Trophoblast cell (in vitro differentiated cells and primary cell): ENCODE results near the gene SERTM1.

Experiments
- DNase-seq, 2 donors: peaks; one replicate each; pipeline ENCODE4 v3.0.0-alpha.2; 2016
- H2AFZ ChIP-seq: 2 replicates; pipeline ENCODE4 v1.6.1; 2013; ENCODE audit warnings: low read length, moderate library complexity, mild to moderate bottlenecking; ENCODE audit not compliant: insufficient read depth, poor library complexity
- H2AK5ac ChIP-seq: 2 replicates; pipeline ENCODE4 v1.6.1; 2013; ENCODE audit warnings: mild to moderate bottlenecking, low read length
- H2BK120ac ChIP-seq: 2 replicates; pipeline ENCODE4 v1.6.1; 2013; ENCODE audit warnings: low read length, mild to moderate bottlenecking, moderate library complexity; ENCODE audit not compliant: insufficient read depth, poor library complexity
- H2BK12ac ChIP-seq: 2 replicates; pipeline ENCODE4 v1.6.1; 2013; ENCODE audit warnings: mild to moderate bottlenecking, low read length, moderate library complexity
- H2BK5ac ChIP-seq: 2 replicates; pipeline ENCODE4 v1.6.1; 2013; ENCODE audit warnings: low read length, low read depth, moderate library complexity, mild to moderate bottlenecking; ENCODE audit not compliant: poor library complexity
- H3K14ac ChIP-seq: 2 replicates; pipeline ENCODE4 v1.6.1; 2013; ENCODE audit warnings: mild to moderate bottlenecking, low read length
- H3K18ac ChIP-seq: 2 replicates; pipeline ENCODE4 v1.6.1; 2013; ENCODE audit warnings: mild to moderate bottlenecking, low read length
- H3K23ac ChIP-seq: 2 replicates; pipeline ENCODE4 v1.6.1; 2013; ENCODE audit warnings: low read length
- H3K27ac ChIP-seq: 2 replicates; pipeline ENCODE4 v1.5.1; 2013; ENCODE audit warnings: low read depth, mild to moderate bottlenecking, inconsistent platforms, low read length, moderate library complexity
- H3K27me3 ChIP-seq: 2 replicates; pipeline ENCODE4 v1.6.1; 2013; ENCODE audit warnings: inconsistent platforms, mild to moderate bottlenecking, low read length, moderate library complexity; ENCODE audit not compliant: insufficient read depth
- H3K36me3 ChIP-seq, 2 experiments: 1 replicate in 1 of 2; 2 replicates in 1 of 2; pipeline ENCODE4 v1.6.1; 2013; ENCODE audit warnings: low read length in 2 of 2, mild to moderate bottlenecking in 2 of 2, moderate library complexity in 1 of 2; ENCODE audit not compliant: insufficient read depth in 2 of 2, control insufficient read depth in 1 of 2
- H3K4ac ChIP-seq: 2 replicates; pipeline ENCODE4 v1.6.1; 2013; ENCODE audit warnings: low read depth, mild to moderate bottlenecking, low read length, moderate library complexity
- H3K4me1 ChIP-seq, 2 experiments: 1 replicate in 1 of 2; 2 replicates in 1 of 2; pipeline ENCODE4 v1.6.1; 2013; ENCODE audit warnings: low read length in 2 of 2, mild to moderate bottlenecking in 2 of 2, moderate library complexity in 1 of 2; ENCODE audit not compliant: insufficient read depth in 2 of 2, control insufficient read depth in 1 of 2
- H3K4me2 ChIP-seq: 2 replicates; pipeline ENCODE4 v1.6.1; 2013; ENCODE audit warnings: inconsistent platforms, mild to moderate bottlenecking, low read length, moderate library complexity
- H3K4me3 ChIP-seq: 2 replicates; pipeline ENCODE4 v1.5.1; 2013; ENCODE audit warnings: mild to moderate bottlenecking, low read depth, low read length, inconsistent platforms
- H3K79me1 ChIP-seq: one replicate; pipeline ENCODE4 v1.6.1; 2013; ENCODE audit warnings: low read length
- H3K79me2 ChIP-seq: 2 replicates; pipeline ENCODE4 v1.6.1; 2013; ENCODE audit warnings: low read length, mild to moderate bottlenecking; ENCODE audit not compliant: control insufficient read depth, insufficient read depth, poor library complexity
- H3K9ac ChIP-seq: 2 replicates; pipeline ENCODE4 v1.6.1; 2013; ENCODE audit warnings: mild to moderate bottlenecking, low read length
- H3K9me3 ChIP-seq: 2 replicates; pipeline ENCODE4 v1.6.1; 2013; ENCODE audit warnings: low read depth, mild to moderate bottlenecking, control low read depth, inconsistent platforms, low read length; ENCODE audit not compliant: insufficient read depth
- H4K12ac ChIP-seq: 2 replicates; pipeline ENCODE4 v1.6.1; 2013; ENCODE audit warnings: low read depth, mild to moderate bottlenecking, low read length, moderate library complexity
- H4K8ac ChIP-seq: 2 replicates; pipeline ENCODE4 v1.6.1; 2013; ENCODE audit warnings: low read depth, mild to moderate bottlenecking, low read length, moderate library complexity
- H4K91ac ChIP-seq: one replicate; pipeline ENCODE4 v1.6.1; 2013; ENCODE audit warnings: low read depth, mild to moderate bottlenecking, low read length, moderate library complexity
- WGBS: extraction: QIAGEN DNeasy Blood & Tissue Kit; methylation state at CpG from one replicate; pipeline ENCODE4 v1.1.7; 2013; ENCODE audit warnings: missing lambda C conversion rate; ENCODE audit not compliant: insufficient read length, insufficient coverage; ENCODE audit errors: extremely low coverage; 5-methylcytosine and 5-hydroxymethylcytosine counted together

Gene SERTM1

GRCh38 chr13:36724141-36724540 lies 50.3 kb downstream of the SERTM1 start:
- Histone ChIP-seq H3K79me1 (no peaks in the 10 kb centered on the region), H3K27me3 (no peaks in the 10 kb centered on the region), H2BK12ac (no peak overlapping the region), H3K9ac (no peak overlapping the region), H3K4me1 (peaks cover 0 to 2% of the 10 kb centered on the region in 2 experiments), H3K23ac (no peak overlapping the region), H3K4ac (no peak overlapping the region), H3K4me3 (no peak overlapping the region), H3K14ac (no peak overlapping the region), H3K79me2 (no peaks in the 10 kb centered on the region), H3K27ac (no peak overlapping the region), H4K12ac (no peak overlapping the region), H3K9me3 (peaks cover 2% of the 10 kb centered on the region), H3K4me2 (no peak overlapping the region), H2BK5ac (no peak overlapping the region), H2BK120ac (no peak overlapping the region), H2AFZ (no peak overlapping the region), H2AK5ac (no peak overlapping the region), H4K8ac (no peak overlapping the region), H3K36me3 (no peaks in the 10 kb centered on the region), H4K91ac (no peak overlapping the region), H3K18ac (no peak overlapping the region)
- no CpG with 5 or more reads among the region's 2 CpGs for WGBS
- DNase-seq, result no peak

GRCh38 chr13:36725936-36726335 lies 52.1 kb downstream of the SERTM1 start:
- no peak overlapping the region for H4K91ac ChIP-seq
- H3K9me3 ChIP-seq, result peaks cover 2% of the 10 kb centered on the region
- no peak overlapping the region for H3K18ac ChIP-seq
- H4K12ac ChIP-seq, result no peak overlapping the region
- no peak overlapping the region for H3K4me3 ChIP-seq
- H3K23ac ChIP-seq, result no peak overlapping the region
- no peaks in the 10 kb centered on the region for H3K79me2 ChIP-seq
- H3K4ac ChIP-seq, result no peak overlapping the region
- H3K36me3 ChIP-seq, result no peaks in the 10 kb centered on the region
- H3K27me3 ChIP-seq, result no peaks in the 10 kb centered on the region
- no peak overlapping the region for H3K9ac ChIP-seq
- no peak overlapping the region for H2BK120ac ChIP-seq
- no CpG with 5 or more reads among the region's 2 CpGs for WGBS
- H2AFZ ChIP-seq, result no peak overlapping the region
- no peak overlapping the region for H2BK5ac ChIP-seq
- DNase-seq, result no peak
- H3K14ac ChIP-seq, result no peak overlapping the region
- H4K8ac ChIP-seq, result no peak overlapping the region
- no peak overlapping the region for H2AK5ac ChIP-seq
- H2BK12ac ChIP-seq, result no peak overlapping the region
- no peak overlapping the region for H3K27ac ChIP-seq
- H3K4me1 ChIP-seq, result peaks cover 0 to 2% of the 10 kb centered on the region in 2 experiments
- no peaks in the 10 kb centered on the region for H3K79me1 ChIP-seq
- no peak overlapping the region for H3K4me2 ChIP-seq

- Histone ChIP-seq H3K4me3 (no peak overlapping the region), H3K27ac (no peak overlapping the region), H3K14ac (no peak overlapping the region), H3K9ac (no peak overlapping the region), H3K4me2 (no peak overlapping the region), H3K9me3 (no peaks in the 10 kb centered on the region), H2BK5ac (no peak overlapping the region), H3K4me1 (peaks cover 0 to 2% of the 10 kb centered on the region in 2 experiments), H3K23ac (no peak overlapping the region), H2BK120ac (no peak overlapping the region), H3K18ac (no peak overlapping the region), H3K27me3 (no peaks in the 10 kb centered on the region), H3K79me2 (no peaks in the 10 kb centered on the region), H4K8ac (no peak overlapping the region), H4K12ac (no peak overlapping the region), H2AK5ac (no peak overlapping the region), H3K36me3 (no peaks in the 10 kb centered on the region), H2AFZ (no peak overlapping the region), H2BK12ac (no peak overlapping the region), H3K4ac (no peak overlapping the region), H4K91ac (no peak overlapping the region), H3K79me1 (no peaks in the 10 kb centered on the region)
- WGBS, result no CpG with 5 or more reads among the region's 3 CpGs
- DNase-seq, result peak in 1 of 2 donors; percentile 16
Measured at GRCh38 chr13:36728006-36728405, 54.2 kb downstream of the SERTM1 start.

- Histone ChIP-seq H3K4me3 (no peak overlapping the region), H3K79me2 (no peaks in the 10 kb centered on the region), H3K27ac (no peak overlapping the region), H4K91ac (no peak overlapping the region), H2AFZ (no peak overlapping the region), H3K14ac (no peak overlapping the region), H4K8ac (no peak overlapping the region), H3K79me1 (no peaks in the 10 kb centered on the region), H3K4me2 (no peak overlapping the region), H3K23ac (no peak overlapping the region), H2AK5ac (no peak overlapping the region), H3K4ac (no peak overlapping the region), H2BK120ac (no peak overlapping the region), H3K4me1 (no peaks in the 10 kb centered on the region), H3K9ac (no peak overlapping the region), H3K9me3 (peaks cover 3% of the 10 kb centered on the region), H2BK5ac (no peak overlapping the region), H3K36me3 (no peaks in the 10 kb centered on the region), H4K12ac (no peak overlapping the region), H3K27me3 (no peaks in the 10 kb centered on the region), H2BK12ac (no peak overlapping the region), H3K18ac (no peak overlapping the region)
- DNase-seq, result peak; percentile 23 to 80
- WGBS, result no CpG with 5 or more reads among the region's 4 CpGs
Measured at GRCh38 chr13:36736119-36736726, 62.4 kb downstream of the SERTM1 start.
